MM.1S (cell line): Measurements from ENCODE around the gene C6orf163.

Experiments used
- CTCF ChIP-seq: fragments of 300-600 bp; sonication (generic); IDR thresholded peaks from 2 replicates; pipeline ENCODE4 v1.5.1; 2016; ENCODE audit warnings: antibody characterized with exemption, low read length, mixed read lengths
- EZH2 ChIP-seq: fragments of 300-600 bp; sonication (generic); optimal IDR thresholded peaks from 2 replicates; pipeline ENCODE3; 2017; ENCODE audit warnings: low read depth, mild to moderate bottlenecking, antibody characterized with exemption, low read length, mixed read lengths
- EZH2phosphoT487 ChIP-seq: fragments of 300-600 bp; sonication (generic); IDR thresholded peaks from 2 replicates; pipeline ENCODE4 v1.6.1; 2018; ENCODE audit warnings: antibody characterized with exemption, low read length

GRCh38 chr6:87407561-87407900 is 62.9 kb downstream of the C6orf163 start:
- TF ChIP-seq CTCF (no peak), EZH2 (no peak), EZH2phosphoT487 (no peak)
